Measurements from ENCODE around the gene EDEM2. TPM values are rescaled to one million over a fixed set of nuclear protein-coding genes. Genes with fewer than 3 reads are reported as not detected.
"Not testable (repeated sequence)": the region's sequence is repeated elsewhere in the genome, so short reads cannot be mapped to it uniquely, and the experiment has no call there.

Gene EDEM2
- total and polyA plus RNA-seq, 2 donors (not counting 1 experiment from before 2014, with no cell fraction given), result 28.1 to 30.4 TPM

DNA sequence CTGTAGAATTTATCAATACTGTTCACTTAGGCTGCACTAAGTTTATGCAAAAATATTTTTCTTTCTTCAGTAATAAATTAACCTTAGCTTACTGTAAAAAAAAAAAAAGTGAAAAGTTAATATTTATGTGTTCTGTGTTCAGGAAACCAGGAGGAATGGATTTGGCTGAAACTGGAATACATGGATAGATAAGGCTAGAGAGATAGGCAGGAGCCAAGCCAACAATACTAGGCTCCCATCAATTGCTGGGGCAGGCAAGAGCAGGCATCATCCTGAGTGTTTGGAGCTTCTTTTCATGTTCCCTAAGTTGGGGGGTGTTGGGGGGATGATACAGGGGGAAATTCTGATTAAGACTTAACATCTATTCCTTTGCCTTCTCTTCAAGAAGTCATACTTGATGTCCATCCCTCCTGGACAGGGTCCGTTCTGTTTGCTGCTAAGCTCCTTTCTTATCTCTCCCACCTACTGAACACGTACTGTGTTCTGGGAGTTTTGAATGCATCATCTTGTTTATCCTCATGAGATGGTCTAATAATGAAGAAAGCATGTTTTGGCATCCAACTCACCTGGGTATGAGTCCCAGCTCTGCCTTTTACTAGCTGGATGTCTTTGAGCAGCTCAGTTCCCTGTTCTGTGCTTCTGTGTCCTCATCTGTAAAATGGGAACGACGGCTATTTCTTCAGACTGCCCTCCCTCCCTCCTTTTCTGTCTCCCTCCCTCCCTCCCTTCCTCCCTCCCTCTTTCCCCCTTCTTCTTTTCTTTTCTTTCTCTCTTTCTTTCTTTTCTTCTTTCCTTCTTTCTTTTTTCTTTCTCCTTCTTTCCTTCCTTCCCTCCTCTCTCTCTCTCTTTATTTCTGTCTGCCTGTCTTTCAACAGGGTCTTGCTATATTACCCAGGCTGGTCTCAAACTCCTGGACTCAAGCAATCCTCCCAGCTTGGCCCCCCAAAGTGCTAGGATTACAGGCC is 18.4 kb upstream of the EDEM2 start:
- no peaks in the 10 kb centered on the region for H3K9me3 ChIP-seq (ENCODE audit: control extremely low read depth in 1 of 3, control insufficient read depth in 2 of 3, insufficient read depth in 1 of 3, low read length in 2 of 3)
- H3K4me3 ChIP-seq (ENCODE audit: control extremely low read depth in 1 of 5, extremely low read depth in 1 of 5, insufficient read depth in 1 of 5, low read depth in 2 of 5, low read length in 4 of 5), result no peak overlapping the region
- DNase-seq, result no peak
- H3K27ac ChIP-seq (ENCODE audit: low read length in 2 of 2), result no peak overlapping the region
- H3K4me2 ChIP-seq (replicated peaks; ENCODE audit: low read depth, low read length, poor library complexity, severe bottlenecking), result no peak overlapping the region
- H2AFZ ChIP-seq (ENCODE audit: insufficient read depth, low read depth, low read length, poor library complexity, severe bottlenecking), result no peak overlapping the region
- no peak overlapping the region for H3K27ac Mint-ChIP-seq
- no peaks in the 10 kb centered on the region for H3K4me1 ChIP-seq (ENCODE audit: control insufficient read depth in 2 of 2, insufficient read depth in 2 of 2, low read length in 2 of 2)
- intact Hi-C loops (cut with micrococcal nuclease), result no loop called here
- H4K20me1 ChIP-seq (ENCODE audit: control insufficient read depth, insufficient read depth, low read length, poor library complexity, severe bottlenecking), result no peaks in the 10 kb centered on the region
- TF ChIP-seq EZH2 (IDR thresholded peaks at IDR 0.05; ENCODE audit: borderline replicate concordance, insufficient read depth, low read depth, low read length, poor library complexity, severe bottlenecking), result no peak
- TF ChIP-seq, protein P1, sequence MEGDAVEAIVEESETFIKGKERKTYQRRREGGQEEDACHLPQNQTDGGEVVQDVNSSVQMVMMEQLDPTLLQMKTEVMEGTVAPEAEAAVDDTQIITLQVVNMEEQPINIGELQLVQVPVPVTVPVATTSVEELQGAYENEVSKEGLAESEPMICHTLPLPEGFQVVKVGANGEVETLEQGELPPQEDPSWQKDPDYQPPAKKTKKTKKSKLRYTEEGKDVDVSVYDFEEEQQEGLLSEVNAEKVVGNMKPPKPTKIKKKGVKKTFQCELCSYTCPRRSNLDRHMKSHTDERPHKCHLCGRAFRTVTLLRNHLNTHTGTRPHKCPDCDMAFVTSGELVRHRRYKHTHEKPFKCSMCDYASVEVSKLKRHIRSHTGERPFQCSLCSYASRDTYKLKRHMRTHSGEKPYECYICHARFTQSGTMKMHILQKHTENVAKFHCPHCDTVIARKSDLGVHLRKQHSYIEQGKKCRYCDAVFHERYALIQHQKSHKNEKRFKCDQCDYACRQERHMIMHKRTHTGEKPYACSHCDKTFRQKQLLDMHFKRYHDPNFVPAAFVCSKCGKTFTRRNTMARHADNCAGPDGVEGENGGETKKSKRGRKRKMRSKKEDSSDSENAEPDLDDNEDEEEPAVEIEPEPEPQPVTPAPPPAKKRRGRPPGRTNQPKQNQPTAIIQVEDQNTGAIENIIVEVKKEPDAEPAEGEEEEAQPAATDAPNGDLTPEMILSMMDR (IDR thresholded peaks at IDR 0.05), result no peak
- no peaks in the 10 kb centered on the region for H3K36me3 ChIP-seq (replicated peaks in 1 of 2; ENCODE audit: control extremely low read depth in 1 of 2, control insufficient read depth in 1 of 2, extremely low read depth in 1 of 2, insufficient read depth in 2 of 2, low read length in 1 of 2)
- no peaks in the 10 kb centered on the region for H3K27me3 Mint-ChIP-seq
- CTCF ChIA-PET, result interaction anchor here (0.7 kb wide), 1 partner anchor 17 kb away, joined by 5 read pairs; no protein-coding TSS in a partner anchor
- H3K4me1 Mint-ChIP-seq, result peaks cover 4% of the 10 kb centered on the region
- no peaks in the 10 kb centered on the region for H3K27me3 ChIP-seq (replicated peaks in 1 of 4; ENCODE audit: control extremely low read depth in 1 of 4, control insufficient read depth in 3 of 4, insufficient read depth in 4 of 4, low read length in 3 of 4)
- POLR2A ChIA-PET, result no interaction called here
- H3K9me3 Mint-ChIP-seq (ENCODE audit: insufficient read depth), result peaks cover 2% of the 10 kb centered on the region
- no peak for ATAC-seq (ENCODE audit: low read depth)
- H3K79me2 ChIP-seq (ENCODE audit: control insufficient read depth, insufficient read depth, low read length), result no peaks in the 10 kb centered on the region
- H3K4me3 Mint-ChIP-seq, result no peak overlapping the region
- WGBS (ENCODE audit: insufficient coverage), result 75% methylated on average over 2 of the region's 4 CpGs
- no peak overlapping the region for H3K9ac ChIP-seq (ENCODE audit: low read length)

DNA sequence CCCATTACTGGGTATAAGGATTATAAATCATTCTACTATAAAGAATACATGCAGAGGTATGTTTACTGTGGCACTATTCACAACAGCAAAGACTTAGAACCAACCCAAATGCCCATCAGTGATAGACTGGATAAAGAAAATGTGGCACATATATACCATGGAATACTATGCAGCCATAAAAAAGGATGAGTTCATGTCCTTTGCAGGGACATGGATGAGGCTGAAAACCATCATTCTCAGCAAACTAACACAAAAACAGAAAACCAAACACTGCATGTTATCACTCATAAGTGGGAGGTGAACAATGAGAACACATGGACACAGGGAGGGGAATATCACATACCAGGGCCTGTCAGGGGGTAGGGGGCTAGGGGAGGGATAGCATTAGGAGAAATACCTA is 17.4 kb upstream of the EDEM2 start:
- H3K4me1 ChIP-seq (ENCODE audit: control insufficient read depth in 2 of 2, insufficient read depth in 2 of 2, low read length in 2 of 2); H3K27me3 Mint-ChIP-seq; intact Hi-C loops (cut with micrococcal nuclease); H3K4me3 Mint-ChIP-seq; H3K4me1 Mint-ChIP-seq; H3K4me3 ChIP-seq (ENCODE audit: control extremely low read depth in 1 of 5, extremely low read depth in 1 of 5, insufficient read depth in 1 of 5, low read depth in 2 of 5, low read length in 4 of 5); ATAC-seq (ENCODE audit: low read depth); H3K27me3 ChIP-seq (replicated peaks in 1 of 4; ENCODE audit: control extremely low read depth in 1 of 4, control insufficient read depth in 3 of 4, insufficient read depth in 4 of 4, low read length in 3 of 4); H3K27ac ChIP-seq (ENCODE audit: low read length in 2 of 2); H3K79me2 ChIP-seq (ENCODE audit: control insufficient read depth, insufficient read depth, low read length); DNase-seq; H3K9me3 Mint-ChIP-seq (ENCODE audit: insufficient read depth); CTCF ChIA-PET; H2AFZ ChIP-seq (ENCODE audit: insufficient read depth, low read depth, low read length, poor library complexity, severe bottlenecking); H4K20me1 ChIP-seq (ENCODE audit: control insufficient read depth, insufficient read depth, low read length, poor library complexity, severe bottlenecking); H3K27ac Mint-ChIP-seq; H3K36me3 ChIP-seq (replicated peaks in 1 of 2; ENCODE audit: control extremely low read depth in 1 of 2, control insufficient read depth in 1 of 2, extremely low read depth in 1 of 2, insufficient read depth in 2 of 2, low read length in 1 of 2); POLR2A ChIA-PET; H3K9ac ChIP-seq (ENCODE audit: low read length); H3K4me2 ChIP-seq (replicated peaks; ENCODE audit: low read depth, low read length, poor library complexity, severe bottlenecking); H3K9me3 ChIP-seq (ENCODE audit: control extremely low read depth in 1 of 3, control insufficient read depth in 2 of 3, insufficient read depth in 1 of 3, low read length in 2 of 3): not testable (repeated sequence)

DNA sequence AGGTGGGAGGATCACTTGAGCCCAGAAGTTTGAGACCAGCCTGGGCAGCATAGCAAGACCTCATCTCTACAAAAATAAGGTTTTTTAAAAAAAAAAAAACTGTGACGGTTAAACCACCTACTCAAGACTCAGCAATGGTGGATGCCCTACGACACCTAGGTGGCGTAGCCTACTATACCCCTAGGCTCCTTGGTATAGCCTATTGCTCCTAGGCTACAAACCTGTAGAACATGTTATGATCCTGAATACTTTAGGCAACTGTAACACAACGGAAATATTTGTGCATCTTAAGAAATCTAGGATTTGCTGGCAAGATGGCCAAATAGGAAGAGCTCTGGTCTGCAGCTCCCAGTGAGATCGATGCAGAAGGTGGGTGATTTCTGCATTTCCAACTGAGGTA is 13.2 kb upstream of the EDEM2 start:
- H3K4me3 ChIP-seq (ENCODE audit: control extremely low read depth in 1 of 5, extremely low read depth in 1 of 5, insufficient read depth in 1 of 5, low read depth in 2 of 5, low read length in 4 of 5); H3K79me2 ChIP-seq (ENCODE audit: control insufficient read depth, insufficient read depth, low read length); H3K9me3 Mint-ChIP-seq (ENCODE audit: insufficient read depth); H3K4me3 Mint-ChIP-seq; H3K36me3 ChIP-seq (replicated peaks in 1 of 2; ENCODE audit: control extremely low read depth in 1 of 2, control insufficient read depth in 1 of 2, extremely low read depth in 1 of 2, insufficient read depth in 2 of 2, low read length in 1 of 2); H3K9me3 ChIP-seq (ENCODE audit: control extremely low read depth in 1 of 3, control insufficient read depth in 2 of 3, insufficient read depth in 1 of 3, low read length in 2 of 3); H3K4me1 ChIP-seq (ENCODE audit: control insufficient read depth in 2 of 2, insufficient read depth in 2 of 2, low read length in 2 of 2); H3K27ac Mint-ChIP-seq; CTCF ChIA-PET; H3K4me2 ChIP-seq (replicated peaks; ENCODE audit: low read depth, low read length, poor library complexity, severe bottlenecking); intact Hi-C loops (cut with micrococcal nuclease); H4K20me1 ChIP-seq (ENCODE audit: control insufficient read depth, insufficient read depth, low read length, poor library complexity, severe bottlenecking); DNase-seq; H3K27me3 Mint-ChIP-seq; H3K27me3 ChIP-seq (replicated peaks in 1 of 4; ENCODE audit: control extremely low read depth in 1 of 4, control insufficient read depth in 3 of 4, insufficient read depth in 4 of 4, low read length in 3 of 4); ATAC-seq (ENCODE audit: low read depth); POLR2A ChIA-PET; H2AFZ ChIP-seq (ENCODE audit: insufficient read depth, low read depth, low read length, poor library complexity, severe bottlenecking); H3K9ac ChIP-seq (ENCODE audit: low read length); H3K4me1 Mint-ChIP-seq; H3K27ac ChIP-seq (ENCODE audit: low read length in 2 of 2): not testable (repeated sequence)
- 98% methylated on average over 4 of the region's 5 CpGs for WGBS (ENCODE audit: insufficient coverage)
